Thoracic aorta (tissue), 2 donors: ENCODE data around the gene COPS6. TPM values are rescaled to one million over a fixed set of nuclear protein-coding genes. Genes with fewer than 3 reads are reported as not detected.

ENCODE experiments used
- total RNA-seq, 2 donors: library from RNA; depleted of rRNA; stranded (reverse); fragments of >200 nt; gene quantifications; one replicate each; pipeline versions ENCODE4 v1.1.0 to v1.2.3, GENCODE V29; 2016

COPS6 gene
- total RNA-seq, 2 donors from 2014 or later: 40.4 to 76.2 TPM

Other genes with a start within 250 kb of the COPS6 start
- gene OR2AE1, start 211.9 kb upstream of the COPS6 start, total RNA-seq: 1 to 10 TPM in 1 of 2 donors, under 1 TPM in 1; 0.41 to 2.9 TPM
- 10 to 100 TPM; 35.2 to 42.5 TPM for gene TRIM4, start 169.4 kb upstream of the COPS6 start, total RNA-seq
- 1 to 10 TPM in 1 of 2 donors, not detected in 1; 2.6 TPM for gene GJC3, start 159.3 kb upstream of the COPS6 start, total RNA-seq
- gene AZGP1, start 112.9 kb upstream of the COPS6 start, total RNA-seq: 1 to 10 TPM in 1 of 2 donors, not detected in 1; 2.3 TPM
- 10 to 100 TPM; 25.6 to 42.5 TPM for gene ZKSCAN1, start 73.4 kb upstream of the COPS6 start, total RNA-seq
- gene ZSCAN21, start 39.2 kb upstream of the COPS6 start, total RNA-seq: 10 to 100 TPM in 1 of 2 donors, 1 to 10 TPM in 1; 9.3 to 16.6 TPM
- gene ZNF3, start 7.2 kb upstream of the COPS6 start, total RNA-seq: 10 to 100 TPM; 15.2 to 29.6 TPM
- 10 to 100 TPM; 17.6 to 23.6 TPM for gene MCM7, start 12.4 kb downstream of the COPS6 start, total RNA-seq
- gene AP4M1, start 12.7 kb downstream of the COPS6 start, total RNA-seq: 10 to 100 TPM; 22.3 to 23.8 TPM
- gene TAF6, start 30.4 kb downstream of the COPS6 start, total RNA-seq: 10 to 100 TPM; 48.0 to 72.8 TPM
- 10 to 100 TPM; 12.6 to 13.7 TPM for gene CNPY4, start 30.7 kb downstream of the COPS6 start, total RNA-seq
- 1 to 10 TPM in 1 of 2 donors, not detected in 1; 1.1 TPM for gene MBLAC1, start 38.0 kb downstream of the COPS6 start, total RNA-seq
- 100 to 1,000 TPM; 125 to 205 TPM for gene LAMTOR4, start 59.9 kb downstream of the COPS6 start, total RNA-seq
- 10 to 100 TPM; 14.0 to 18.0 TPM for gene TRAPPC14, start 69.8 kb downstream of the COPS6 start, total RNA-seq
- gene GAL3ST4, start 79.6 kb downstream of the COPS6 start, total RNA-seq: 10 to 100 TPM in 1 of 2 donors, 1 to 10 TPM in 1; 8.3 to 18.7 TPM
- 1 to 10 TPM; 1.8 to 5.0 TPM for gene GPC2, start 88.4 kb downstream of the COPS6 start, total RNA-seq
- under 1 TPM; 0.56 to 0.95 TPM for gene STAG3, start 88.9 kb downstream of the COPS6 start, total RNA-seq
- under 1 TPM in 1 of 2 donors, not detected in 1; 0.78 TPM for gene PVRIG, start 131.0 kb downstream of the COPS6 start, total RNA-seq
- not detected for gene SPDYE3, start 218.7 kb downstream of the COPS6 start, total RNA-seq